HK-2 (cell line): ENCODE results near the gene CHFR.
"Not testable (repeated sequence)": the region's sequence is repeated elsewhere in the genome, so short reads cannot be mapped to it uniquely, and the experiment has no call there.

ENCODE experiments used
- DNase-seq: peaks from one replicate; pipeline ENCODE4 v3.0.0-alpha.2; 2018; ENCODE audit not compliant: unreplicated experiment

Gene CHFR

GRCh38 chr12:132874620-132875019 lies 12.8 kb downstream of the CHFR start:
- not testable (repeated sequence) for DNase-seq

GRCh38 chr12:132874175-132874574 lies 13.2 kb downstream of the CHFR start:
- no peak for DNase-seq

- DNase-seq: no peak
These were observed 13.7 kb downstream of the CHFR start for GRCh38 chr12:132873724-132874123.

- no peak for DNase-seq
These were observed 14.4 kb downstream of the CHFR start for GRCh38 chr12:132872975-132873421.

GRCh38 chr12:132872073-132872855 lies 15.1 kb downstream of the CHFR start:
- no peak for DNase-seq

GRCh38 chr12:132869551-132869950 lies 17.9 kb downstream of the CHFR start:
- DNase-seq: no peak

- no peak for DNase-seq
These were observed 21.1 kb downstream of the CHFR start for GRCh38 chr12:132866251-132866828.

- no peak for DNase-seq
These were observed 25.8 kb downstream of the CHFR start for GRCh38 chr12:132861558-132861957.

GRCh38 chr12:132858718-132859266 lies 28.6 kb downstream of the CHFR start:
- DNase-seq: no peak

- not testable (repeated sequence) for DNase-seq
These were observed 30.4 kb downstream of the CHFR start for GRCh38 chr12:132857019-132857418.

GRCh38 chr12:132856581-132856980 lies 30.8 kb downstream of the CHFR start:
- no peak for DNase-seq

- not testable (repeated sequence) for DNase-seq
These were observed 32.2 kb downstream of the CHFR start for GRCh38 chr12:132855211-132855610.

- DNase-seq: no peak
These were observed 33.9 kb downstream of the CHFR start for GRCh38 chr12:132853285-132854092.

- DNase-seq: no peak
These were observed 34.9 kb downstream of the CHFR start for GRCh38 chr12:132852496-132852895.

- no peak for DNase-seq
These were observed 35.9 kb downstream of the CHFR start for GRCh38 chr12:132851465-132851864.

GRCh38 chr12:132850291-132850690 lies 37.1 kb downstream of the CHFR start:
- no peak for DNase-seq

- DNase-seq: no peak
These were observed 38.9 kb downstream of the CHFR start for GRCh38 chr12:132848521-132848920.

- DNase-seq: no peak
These were observed 39.7 kb downstream of the CHFR start for GRCh38 chr12:132847363-132848356.

- DNase-seq: not testable (repeated sequence)
These were observed 42.7 kb downstream of the CHFR start for GRCh38 chr12:132844681-132845080.

GRCh38 chr12:132842449-132843045 lies 44.9 kb downstream of the CHFR start:
- DNase-seq: no peak

- no peak for DNase-seq
These were observed 46.3 kb downstream of the CHFR start for GRCh38 chr12:132841151-132841550.
